SK-N-SH (cell line): ENCODE measurements around the gene ZNF837. TPM values are rescaled to one million over a fixed set of nuclear protein-coding genes. Genes with fewer than 3 reads are reported as not detected.

Experiments
- CTCF ChIA-PET: fragments of 300-600, 350-600 bp; formaldehyde crosslinking; extraction: SDS; loops from one replicate; lab custom pipeline; 2021; lab: Yijun Ruan, JAX
- POLR2A ChIA-PET: fragments of 350-600 bp; sonication (Branson Sonifier 250); formaldehyde crosslinking; extraction: SDS; loops from one replicate; lab custom pipeline; 2020; ENCODE audit warnings: antibody characterized with exemption, inconsistent platforms; lab: Yijun Ruan, JAX
- DNase-seq: peaks from one replicate; pipeline ENCODE4 v3.0.0; 2012
- H2AFZ ChIP-seq: fragments of 200-600 bp; sonication (generic); 2 replicates; pipeline ENCODE4 v1.8.1; 2016; ENCODE audit warnings: antibody characterized with exemption, mild to moderate bottlenecking, low read depth
- H3F3A ChIP-seq: fragments of 200-600 bp; sonication (generic); replicated peaks from 2 replicates; pipeline ENCODE3; 2016; ENCODE audit warnings: antibody characterized with exemption, mild to moderate bottlenecking; ENCODE audit not compliant: insufficient read depth
- H3K27ac ChIP-seq, 2 experiments: fragments of 200-500 bp in 1 of 2; fragments of 200-600 bp in 1 of 2; sonication (Bioruptor generic) in 1 of 2; sonication (generic), shearing (Covaris generic) in 1 of 2; 2 replicates each; pipeline versions ENCODE4 v1.5.1 to v1.6.1; 2014 to 2016; ENCODE audit warnings: low read depth in 2 of 2, inconsistent platforms in 1 of 2, low read length in 1 of 2, mild to moderate bottlenecking in 1 of 2, mixed read lengths in 1 of 2
- H3K27me3 ChIP-seq: fragments of 200-600 bp; sonication (generic), shearing (Covaris generic); 2 replicates; pipeline ENCODE4 v1.6.1; 2016; ENCODE audit warnings: mixed run types; ENCODE audit not compliant: insufficient read depth
- H3K36me3 ChIP-seq, 2 experiments: fragments of 200-500 bp in 1 of 2; fragments of 200-600 bp in 1 of 2; sonication (Bioruptor generic) in 1 of 2; sonication (generic) in 1 of 2; replicated peaks in 1 of 2; 2 replicates each; pipeline versions ENCODE3 to v1.5.1; 2014 to 2016; ENCODE audit warnings: low read length in 1 of 2, mild to moderate bottlenecking in 1 of 2; ENCODE audit not compliant: insufficient read depth in 2 of 2, control insufficient read depth in 1 of 2
- H3K4me1 ChIP-seq, 2 experiments: fragments of 200-500 bp in 1 of 2; fragments of 200-600 bp in 1 of 2; sonication (Bioruptor generic) in 1 of 2; sonication (generic), shearing (Covaris generic) in 1 of 2; 2 replicates each; pipeline versions ENCODE4 v1.5.1 to v1.6.1; 2014 to 2016; ENCODE audit warnings: low read depth in 1 of 2, low read length in 1 of 2, mixed run types in 1 of 2; ENCODE audit not compliant: insufficient read depth in 2 of 2, control insufficient read depth in 1 of 2
- H3K4me2 ChIP-seq: fragments of 200-600 bp; sonication (generic), shearing (Covaris generic); 2 replicates; pipeline ENCODE4 v1.6.1; 2017; ENCODE audit warnings: mixed run types
- H3K4me3 ChIP-seq, 2 experiments: fragments of 200-500 bp in 1 of 2; fragments of 200-600 bp in 1 of 2; sonication (Bioruptor generic) in 1 of 2; sonication (generic), shearing (Covaris generic) in 1 of 2; 2 replicates each; pipeline versions ENCODE4 v1.5.1 to v1.8.1; 2014 to 2016; ENCODE audit warnings: low read depth in 2 of 2, inconsistent platforms in 1 of 2, low read length in 1 of 2, mild to moderate bottlenecking in 1 of 2, mixed read lengths in 1 of 2, moderate library complexity in 1 of 2
- H3K79me2 ChIP-seq: fragments of 200-600 bp; sonication (generic); 2 replicates; pipeline ENCODE4 v1.8.1; 2017; ENCODE audit warnings: mild to moderate bottlenecking; ENCODE audit not compliant: insufficient read depth
- H3K9ac ChIP-seq: fragments of 200-600 bp; sonication (generic); 2 replicates; pipeline ENCODE4 v1.6.1; 2017; ENCODE audit warnings: mixed run types
- H3K9me2 ChIP-seq: fragments of 200-600 bp; sonication (generic); 2 replicates; pipeline ENCODE4 v1.6.1; 2017; ENCODE audit warnings: mixed run types
- H3K9me3 ChIP-seq: fragments of 200-600 bp; sonication (generic); 2 replicates; pipeline ENCODE4 v1.6.1; 2017; ENCODE audit warnings: mixed run types, mild to moderate bottlenecking, moderate library complexity
- H4K20me1 ChIP-seq: fragments of 200-600 bp; sonication (generic); 2 replicates; pipeline ENCODE4 v1.6.1; 2017; ENCODE audit warnings: mild to moderate bottlenecking, mixed run types; ENCODE audit not compliant: insufficient read depth
- CHD2 ChIP-seq: fragments of 150-350 bp; IDR thresholded peaks from 2 replicates; pipeline ENCODE4 v1.6.1; 2018; ENCODE audit warnings: low read length; ENCODE audit not compliant: partially characterized antibody
- EP300 ChIP-seq, 2 experiments: IDR thresholded peaks; 2 replicates each; pipeline versions ENCODE4 v1.4.0 to v1.6.1; 2012; ENCODE audit warnings: borderline replicate concordance in 1 of 2, low read depth in 1 of 2, low read length in 1 of 2
- FOXM1 ChIP-seq: IDR thresholded peaks from 2 replicates; pipeline ENCODE4 v1.4.0; 2012; ENCODE audit warnings: low read depth, mild to moderate bottlenecking
- MXI1 ChIP-seq: IDR thresholded peaks from 2 replicates; pipeline ENCODE4 v1.6.1; 2012; ENCODE audit warnings: mild to moderate bottlenecking, low read depth, low read length, improper control_type of control experiment
- NRF1 ChIP-seq: IDR thresholded peaks from 2 replicates; pipeline ENCODE4 v1.6.1; 2012; ENCODE audit warnings: low read depth, mild to moderate bottlenecking, low read length
- POLR2AphosphoS5 ChIP-seq: IDR thresholded peaks from 2 replicates; pipeline ENCODE4 v1.6.1; 2012; ENCODE audit warnings: low read depth, low read length
- TAF1 ChIP-seq: IDR thresholded peaks from 2 replicates; pipeline ENCODE4 v1.6.1; 2012; ENCODE audit warnings: low read depth, mild to moderate bottlenecking, low read length, moderate library complexity, borderline replicate concordance
- WGBS: methylation state at CpG from one replicate; pipeline ENCODE4 v1.1.6; 2017; ENCODE audit warnings: low lambda C conversion rate; 5-methylcytosine and 5-hydroxymethylcytosine counted together
- polyA plus RNA-seq, 3 experiments: library from polyadenylated mRNA; depleted of rRNA; stranded (reverse); fragments of >200 nt; gene quantifications; 2 replicates each; pipeline ENCODE4 v1.2.3, GENCODE V29; 2012
- TF ChIP-seq, protein P1 (sequence below): fragments of 150-350 bp; IDR thresholded peaks from 2 replicates; pipeline ENCODE4 v1.6.1; 2016; ENCODE audit warnings: mild to moderate bottlenecking, low read depth, low read length

The ZNF837 gene
- polyA plus RNA-seq, 1 of the 3 experiments (the other 2 are of a cell fraction), result 1.6 TPM

DNA sequence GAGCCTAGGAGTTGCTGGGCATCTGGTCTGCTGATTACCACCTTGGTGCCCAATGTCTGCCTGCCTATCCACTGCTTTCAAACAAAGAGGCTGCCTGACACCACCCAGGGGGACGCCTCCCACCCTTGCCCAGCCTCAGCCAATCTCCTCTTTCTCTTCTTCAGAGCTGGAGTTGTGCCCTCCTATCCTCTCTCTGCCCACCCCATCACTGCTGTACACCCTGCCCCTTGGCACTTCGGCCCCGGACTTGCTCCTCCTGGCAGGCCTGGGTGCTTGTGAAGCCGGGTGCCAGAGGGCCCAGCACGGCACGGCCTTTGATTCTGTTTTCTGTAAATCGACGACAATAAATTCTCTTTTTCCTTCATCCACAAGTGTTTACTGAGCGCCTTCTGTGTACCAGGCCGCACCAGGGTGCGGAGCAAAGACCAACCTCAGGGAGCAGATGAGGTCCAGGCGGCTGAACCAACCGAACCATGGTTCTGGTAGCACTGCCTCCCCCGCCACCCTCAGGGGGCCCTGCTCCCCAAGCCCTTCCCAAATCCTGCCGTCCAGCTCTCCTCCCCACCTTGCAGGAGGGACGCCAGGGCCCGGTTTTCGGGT lies 19.6 kb upstream of the ZNF837 start:
- H3K9me3 ChIP-seq, result no peaks in the 10 kb centered on the region
- ChIA-PET POLR2A (interaction anchor here (1.6 kb wide), 1 partner anchor 38 kb away, joined by 6 read pairs; the partner anchor contains the start of gene ZNF497), CTCF (interaction anchor here (2.2 kb wide), 1 partner anchor 119 kb away, joined by 7 read pairs; the partner anchor contains the start of gene ZBTB45)
- 40% methylated on average over 18 of the region's 18 CpGs for WGBS
- H3K27me3 ChIP-seq, result no peaks in the 10 kb centered on the region
- peaks cover 22% of the 10 kb centered on the region for H3F3A ChIP-seq
- peaks cover 17% of the 10 kb centered on the region for H3K79me2 ChIP-seq
- peak overlapping the region; percentile 100 for H3K4me2 ChIP-seq
- H3K4me3 ChIP-seq, result peak overlapping the region; percentile 66 to 83
- H3K9ac ChIP-seq, result peak overlapping the region; percentile 70
- peak overlapping the region; percentile 43 to 87; a peak in 3 of 4 replicates for H3K27ac ChIP-seq
- no peaks in the 10 kb centered on the region for H4K20me1 ChIP-seq
- TF ChIP-seq POLR2AphosphoS5 (peak; percentile 41; the same call in 1 of the 2 replicates), MXI1 (0 out of 2 replicates have a peak, but pooled peaks have one; percentile 25)
- TF ChIP-seq, protein P1, sequence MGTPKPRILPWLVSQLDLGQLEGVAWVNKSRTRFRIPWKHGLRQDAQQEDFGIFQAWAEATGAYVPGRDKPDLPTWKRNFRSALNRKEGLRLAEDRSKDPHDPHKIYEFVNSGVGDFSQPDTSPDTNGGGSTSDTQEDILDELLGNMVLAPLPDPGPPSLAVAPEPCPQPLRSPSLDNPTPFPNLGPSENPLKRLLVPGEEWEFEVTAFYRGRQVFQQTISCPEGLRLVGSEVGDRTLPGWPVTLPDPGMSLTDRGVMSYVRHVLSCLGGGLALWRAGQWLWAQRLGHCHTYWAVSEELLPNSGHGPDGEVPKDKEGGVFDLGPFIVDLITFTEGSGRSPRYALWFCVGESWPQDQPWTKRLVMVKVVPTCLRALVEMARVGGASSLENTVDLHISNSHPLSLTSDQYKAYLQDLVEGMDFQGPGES, result no peak
- H3K36me3 ChIP-seq, result no peaks in the 10 kb centered on the region
- H2AFZ ChIP-seq, result peak overlapping the region; percentile 77; the same call in 1 of the 2 replicates
- H3K4me1 ChIP-seq, result peaks cover 6 to 20% of the 10 kb centered on the region in 2 experiments; a peak in 2 of 4 replicates
- no peaks in the 10 kb centered on the region for H3K9me2 ChIP-seq
- peak; percentile 82 for DNase-seq

DNA sequence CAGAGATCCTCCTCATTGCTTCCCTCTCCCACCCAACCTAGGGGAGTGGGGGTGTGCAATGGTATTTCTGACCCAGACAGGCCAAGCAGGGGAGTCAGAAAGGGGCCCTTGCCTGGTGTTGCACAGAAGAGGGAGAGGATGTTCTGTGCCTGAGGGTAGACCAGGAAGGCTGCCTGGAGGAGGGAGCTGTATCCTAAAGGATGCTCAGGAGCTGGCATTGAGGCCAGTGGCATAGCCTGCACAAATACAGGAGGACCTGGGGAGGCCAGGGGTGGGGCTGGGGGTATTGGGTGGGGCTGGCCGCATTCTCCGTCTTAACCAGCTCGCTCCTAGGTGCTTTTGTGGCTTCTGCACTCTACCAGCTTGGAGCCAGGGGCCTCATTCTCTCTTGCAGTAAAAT lies 19.1 kb upstream of the ZNF837 start:
- Histone ChIP-seq H3K9ac (no peak overlapping the region), H3K4me3 (peak overlapping the region; percentile 66 to 83; a peak in 3 of 4 replicates), H3K4me1 (peaks cover 6 to 20% of the 10 kb centered on the region in 2 experiments; a peak in 2 of 4 replicates), H3K79me2 (peaks cover 17% of the 10 kb centered on the region), H3K4me2 (peak overlapping the region; percentile 100), H3K36me3 (peaks cover 0 to 5% of the 10 kb centered on the region in 2 experiments), H3K9me2 (no peaks in the 10 kb centered on the region), H3K27ac (peak overlapping the region in 1 of 2 experiments; percentile 87; a peak in 2 of 4 replicates), H2AFZ (no peak overlapping the region), H3F3A (peaks cover 27% of the 10 kb centered on the region), H4K20me1 (no peaks in the 10 kb centered on the region), H3K9me3 (no peaks in the 10 kb centered on the region), H3K27me3 (no peaks in the 10 kb centered on the region)
- DNase-seq, result no peak
- TF ChIP-seq FOXM1, result no peak
- POLR2A ChIA-PET, result interaction anchor here (1.6 kb wide), 1 partner anchor 37 kb away, joined by 6 read pairs; the partner anchor contains the start of gene ZNF497
- no CpG with 5 or more reads among the region's 3 CpGs for WGBS
- CTCF ChIA-PET, result interaction anchor here (2.2 kb wide), 1 partner anchor 120 kb away, joined by 7 read pairs; the partner anchor contains the start of gene ZBTB45

DNA sequence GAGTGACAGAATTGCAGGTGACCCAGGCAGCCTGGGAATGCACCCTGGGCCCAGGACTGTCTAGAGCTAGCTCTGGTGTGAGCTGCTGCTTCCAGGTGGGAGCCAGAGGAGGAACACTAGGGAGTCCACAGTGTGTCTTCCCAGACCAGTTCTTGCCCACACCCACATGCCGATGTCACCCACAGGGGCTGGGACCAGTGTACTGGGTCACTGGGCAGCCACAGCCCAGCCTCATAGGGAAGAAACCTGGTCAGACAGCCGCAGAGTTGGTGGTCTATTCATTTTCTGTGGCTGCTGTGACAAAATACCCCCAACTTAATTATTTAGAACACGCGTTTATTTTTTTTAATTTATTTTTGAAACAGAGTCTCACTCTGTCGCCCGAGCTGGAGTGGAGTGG lies 17.7 kb upstream of the ZNF837 start:
- H3F3A ChIP-seq, result peaks cover 36% of the 10 kb centered on the region
- H3K4me2 ChIP-seq, result no peak overlapping the region
- CTCF ChIA-PET, result interaction anchor here (2.2 kb wide), 1 partner anchor 121 kb away, joined by 7 read pairs; the partner anchor contains the start of gene ZBTB45
- H4K20me1 ChIP-seq, result no peaks in the 10 kb centered on the region; the same call in none of the 2 replicates
- no peaks in the 10 kb centered on the region for H3K27me3 ChIP-seq
- POLR2A ChIA-PET, result interaction anchor here (2.0 kb wide), 1 partner anchor 11 kb away, joined by 5 read pairs; no protein-coding TSS in a partner anchor
- no peaks in the 10 kb centered on the region for H3K9me3 ChIP-seq
- TF ChIP-seq TAF1 (no peak), CHD2 (no peak), EP300 (IDR thresholded peaks at IDR 0.05; ENCODE audit: borderline replicate concordance in 1 of 2, low read depth in 1 of 2, low read length in 1 of 2) (no peak), NRF1 (no peak)
- TF ChIP-seq, protein P1, result no peak
- no peak overlapping the region; a peak in 1 of 4 replicates for H3K27ac ChIP-seq
- H3K9ac ChIP-seq, result no peak overlapping the region
- DNase-seq, result no peak
- peaks cover 9 to 18% of the 10 kb centered on the region in 2 experiments for H3K36me3 ChIP-seq
- 97% methylated on average over 6 of the region's 6 CpGs for WGBS
- H2AFZ ChIP-seq, result no peak overlapping the region
- H3K79me2 ChIP-seq, result peaks cover 17% of the 10 kb centered on the region
- H3K4me1 ChIP-seq, result peaks cover 6 to 20% of the 10 kb centered on the region in 2 experiments; a peak in 2 of 4 replicates
- H3K4me3 ChIP-seq, result no peak overlapping the region
- no peaks in the 10 kb centered on the region for H3K9me2 ChIP-seq
